ENCODE data around the gene CDCA8. TPM values are rescaled to one million over a fixed set of nuclear protein-coding genes. Genes with fewer than 3 reads are reported as not detected.
A peak's percentile ranks its signal among the peaks of the same experiment; 100 is the strongest.

Gene CDCA8
- total RNA-seq (2021), result 42.8 and 57.9 TPM in 2 replicates
- Bru-seq, nascent RNA, result percentile 88 among the genes with signal in this experiment
- percentile 87 among the genes with signal in this experiment for BruChase-seq, experiment 1, labeled RNA remaining after a 2-hour chase
- BruChase-seq, experiment 2, labeled RNA remaining after a 6-hour chase, result percentile 88 among the genes with signal in this experiment
- long read RNA-seq, transcript CDCA8-202 (10 exons, 2,469 nt), result major isoform, 71 of 105 reads
- long read RNA-seq, transcript CDCA8-201 (11 exons, 2,303 nt), result minor isoform, 18 of 105 reads
- long read RNA-seq, partial matches to known transcripts, result 11 of 105 reads
- long read RNA-seq, other reads (novel, unspliced or antisense), result 5 of 105 reads

- Histone ChIP-seq H3F3A (ENCODE audit: insufficient read depth, low read depth) (no peaks in the 10 kb centered on the region; the same call in 1 of the 2 replicates), H3K4me3 (peak within 1 kb of the TSS; percentile 89), H3K79me2 (ENCODE audit: low read depth) (peaks cover 64% of the 10 kb centered on the region), H3K9me3 (ENCODE audit: insufficient read depth, low read depth) (no peaks in the 10 kb centered on the region), H3K4me1 (replicated peaks; ENCODE audit: insufficient read depth) (peaks cover 21% of the 10 kb centered on the region), H3K27ac (no peak within 1 kb of the TSS), H3K27me3 (ENCODE audit: insufficient read depth, low read depth) (no peaks in the 10 kb centered on the region), H4K20me1 (ENCODE audit: insufficient read depth) (no peaks in the 10 kb centered on the region), H3K9me2 (ENCODE audit: insufficient read depth) (no peaks in the 10 kb centered on the region), H3K36me3 (ENCODE audit: low read depth) (peaks cover 24% of the 10 kb centered on the region), H3K4me2 (peak within 1 kb of the TSS; percentile 95), H2AFZ (peak within 1 kb of the TSS; percentile 96)
- ChIA-PET CTCF (interaction anchor here (0.7 to 1.1 kb wide), 3 partner anchors 168 to 258 kb away, joined by 3 to 5 read pairs (median 3); no protein-coding TSS in a partner anchor), POLR2A (ENCODE audit: unreplicated experiment) (interaction anchor here (0.6 to 1.2 kb wide), 9 partner anchors 28 to 1762 kb away, joined by 3 to 10 read pairs (median 5); partner anchors contain the start of genes AGO3, C1orf122, OSCP1 and YRDC)
- peak; percentile 94 to 99 for DNase-seq
- intact Hi-C loops (cut with micrococcal nuclease; ENCODE audit: unreplicated experiment), result loop anchor here (1.0 to 10.0 kb wide), 6 partner anchors 63 to 1337 kb away; partner anchors contain the start of genes MTF1, UTP11 and YRDC
- TSS peak; percentile 76 for BruUV-seq (replicated peaks)
- TF ChIP-seq, protein P1, sequence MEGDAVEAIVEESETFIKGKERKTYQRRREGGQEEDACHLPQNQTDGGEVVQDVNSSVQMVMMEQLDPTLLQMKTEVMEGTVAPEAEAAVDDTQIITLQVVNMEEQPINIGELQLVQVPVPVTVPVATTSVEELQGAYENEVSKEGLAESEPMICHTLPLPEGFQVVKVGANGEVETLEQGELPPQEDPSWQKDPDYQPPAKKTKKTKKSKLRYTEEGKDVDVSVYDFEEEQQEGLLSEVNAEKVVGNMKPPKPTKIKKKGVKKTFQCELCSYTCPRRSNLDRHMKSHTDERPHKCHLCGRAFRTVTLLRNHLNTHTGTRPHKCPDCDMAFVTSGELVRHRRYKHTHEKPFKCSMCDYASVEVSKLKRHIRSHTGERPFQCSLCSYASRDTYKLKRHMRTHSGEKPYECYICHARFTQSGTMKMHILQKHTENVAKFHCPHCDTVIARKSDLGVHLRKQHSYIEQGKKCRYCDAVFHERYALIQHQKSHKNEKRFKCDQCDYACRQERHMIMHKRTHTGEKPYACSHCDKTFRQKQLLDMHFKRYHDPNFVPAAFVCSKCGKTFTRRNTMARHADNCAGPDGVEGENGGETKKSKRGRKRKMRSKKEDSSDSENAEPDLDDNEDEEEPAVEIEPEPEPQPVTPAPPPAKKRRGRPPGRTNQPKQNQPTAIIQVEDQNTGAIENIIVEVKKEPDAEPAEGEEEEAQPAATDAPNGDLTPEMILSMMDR (conservative IDR thresholded peaks at IDR 0.05), result peak; percentile 73
- TF ChIP-seq EZH2 (IDR thresholded peaks at IDR 0.05; ENCODE audit: low read depth), result no peak
Measured at GRCh38 chr1:37692078-37692833, at the start of gene CDCA8. TSS of gene CDCA8 (plus strand) at chr1:37692516. CDS start at chr1:37692691, 175 bp downstream.

DNA sequence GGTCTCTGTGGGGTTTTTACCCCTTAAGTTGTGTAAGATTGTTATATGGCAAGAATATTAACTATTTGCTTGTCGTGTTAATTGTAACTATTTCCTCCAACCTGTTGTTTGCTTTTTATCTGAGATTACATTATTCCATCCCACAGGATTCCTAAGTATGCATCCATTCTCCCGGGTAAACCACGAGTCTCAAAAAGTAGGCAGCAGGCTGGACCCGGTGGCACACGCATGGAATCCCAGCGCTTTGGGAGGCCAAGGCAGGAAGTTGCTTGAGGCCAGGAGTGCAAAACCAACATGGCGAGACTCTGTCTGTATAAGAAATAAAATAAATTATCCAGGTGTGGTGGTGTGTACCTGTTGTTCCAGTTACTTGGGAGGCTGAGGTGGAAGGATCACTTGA lies 45.0 kb upstream of the CDCA8 start:
- H3K27ac ChIP-seq, result no peak overlapping the region
- BruUV-seq (replicated peaks), result no TSS peak
- H3K4me1 ChIP-seq (replicated peaks; ENCODE audit: insufficient read depth), result no peaks in the 10 kb centered on the region
- no peaks in the 10 kb centered on the region for H3K9me2 ChIP-seq (ENCODE audit: insufficient read depth)
- H3K27me3 ChIP-seq (ENCODE audit: insufficient read depth, low read depth), result peaks cover 43% of the 10 kb centered on the region
- no peaks in the 10 kb centered on the region for H3K79me2 ChIP-seq (ENCODE audit: low read depth)
- no peaks in the 10 kb centered on the region for H3K9me3 ChIP-seq (ENCODE audit: insufficient read depth, low read depth)
- no peak for TF ChIP-seq EZH2 (IDR thresholded peaks at IDR 0.05; ENCODE audit: low read depth)
- TF ChIP-seq, protein P1 (conservative IDR thresholded peaks at IDR 0.05), result no peak
- POLR2A ChIA-PET (ENCODE audit: unreplicated experiment), result no interaction called here
- no peak overlapping the region for H2AFZ ChIP-seq
- H3F3A ChIP-seq (ENCODE audit: insufficient read depth, low read depth), result no peaks in the 10 kb centered on the region
- no peaks in the 10 kb centered on the region for H4K20me1 ChIP-seq (ENCODE audit: insufficient read depth)
- H3K4me3 ChIP-seq, result no peak overlapping the region
- H3K36me3 ChIP-seq (ENCODE audit: low read depth), result no peaks in the 10 kb centered on the region
- no peak overlapping the region for H3K4me2 ChIP-seq
- CTCF ChIA-PET, result no interaction called here
- intact Hi-C loops (cut with micrococcal nuclease; ENCODE audit: unreplicated experiment), result no loop called here
- DNase-seq, result no peak

DNA sequence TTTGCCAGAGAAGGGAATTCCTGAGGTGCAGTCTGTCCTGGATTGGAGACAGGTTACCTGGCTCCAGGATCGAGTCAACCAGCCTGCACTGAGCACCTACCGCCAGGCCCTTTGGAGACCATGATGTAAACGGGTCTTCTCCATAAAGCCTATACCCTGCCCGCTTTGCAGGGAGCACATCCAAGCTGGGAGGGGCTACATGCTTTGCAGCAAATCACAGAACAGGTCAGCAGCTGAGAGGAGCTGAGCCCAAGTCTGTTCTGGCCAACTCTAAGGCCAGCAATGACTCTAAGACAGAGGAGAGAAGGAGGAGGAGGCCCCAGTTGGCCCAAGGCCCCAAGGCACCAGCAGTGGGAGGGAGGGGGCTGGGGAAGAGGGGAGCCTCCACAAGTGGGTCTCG lies 42.1 kb upstream of the CDCA8 start:
- peaks cover 16% of the 10 kb centered on the region for H3K27me3 ChIP-seq (ENCODE audit: insufficient read depth, low read depth)
- BruUV-seq (replicated peaks), result no TSS peak
- CTCF ChIA-PET, result no interaction called here

More for the DNA sequence above, 42.1 kb upstream of the CDCA8 start:
- H3K4me2 ChIP-seq, result no peak overlapping the region
- no peaks in the 10 kb centered on the region for H3K4me1 ChIP-seq (replicated peaks; ENCODE audit: insufficient read depth)
- no peak overlapping the region for H2AFZ ChIP-seq
- H3K27ac ChIP-seq, result no peak overlapping the region
- POLR2A ChIA-PET (ENCODE audit: unreplicated experiment), result no interaction called here
- TF ChIP-seq, protein P1 (conservative IDR thresholded peaks at IDR 0.05), result no peak
- TF ChIP-seq EZH2 (IDR thresholded peaks at IDR 0.05; ENCODE audit: low read depth), result no peak
- H3K9me2 ChIP-seq (ENCODE audit: insufficient read depth), result no peaks in the 10 kb centered on the region
- H3F3A ChIP-seq (ENCODE audit: insufficient read depth, low read depth), result no peaks in the 10 kb centered on the region
- H3K4me3 ChIP-seq, result no peak overlapping the region
- no peaks in the 10 kb centered on the region for H3K9me3 ChIP-seq (ENCODE audit: insufficient read depth, low read depth)
- DNase-seq, result no peak
- no peaks in the 10 kb centered on the region for H4K20me1 ChIP-seq (ENCODE audit: insufficient read depth)
- intact Hi-C loops (cut with micrococcal nuclease; ENCODE audit: unreplicated experiment), result no loop called here
- H3K36me3 ChIP-seq (ENCODE audit: low read depth), result no peaks in the 10 kb centered on the region
- no peaks in the 10 kb centered on the region for H3K79me2 ChIP-seq (ENCODE audit: low read depth)

All from PC-9 (cell line).